Mesenchymal stem cell (in vitro differentiated cells and primary cell): Measurements from ENCODE around the gene APC2.

ENCODE experiments used
- DNase-seq: peaks from one replicate; pipeline ENCODE4 v3.0.0-alpha.2; 2013
- H2AFZ ChIP-seq: one replicate; pipeline ENCODE4 v1.6.1; 2013; ENCODE audit warnings: low read depth, mild to moderate bottlenecking, control low read depth, inconsistent platforms, low read length, moderate library complexity
- H2AK5ac ChIP-seq: 2 replicates; pipeline ENCODE4 v1.6.1; 2013; ENCODE audit warnings: low read length, moderate library complexity, mild to moderate bottlenecking, inconsistent platforms; ENCODE audit not compliant: severe bottlenecking
- H2BK120ac ChIP-seq: one replicate; pipeline ENCODE4 v1.6.1; 2013; ENCODE audit warnings: low read depth, mild to moderate bottlenecking, inconsistent platforms, low read length, moderate library complexity
- H2BK12ac ChIP-seq, 2 experiments: one replicate each; pipeline ENCODE4 v1.6.1; 2013; ENCODE audit warnings: inconsistent platforms in 2 of 2, low read length in 2 of 2, mild to moderate bottlenecking in 2 of 2, moderate library complexity in 2 of 2, control low read depth in 1 of 2
- H2BK15ac ChIP-seq: one replicate; pipeline ENCODE4 v1.6.1; 2013; ENCODE audit warnings: mild to moderate bottlenecking, low read depth, inconsistent platforms; ENCODE audit not compliant: poor library complexity, severe bottlenecking
- H2BK5ac ChIP-seq: 2 replicates; pipeline ENCODE4 v1.6.1; 2013; ENCODE audit warnings: low read depth, mild to moderate bottlenecking, low read length, control low read depth, inconsistent platforms; ENCODE audit not compliant: poor library complexity, severe bottlenecking
- H3K14ac ChIP-seq, 2 experiments: one replicate each; pipeline ENCODE4 v1.6.1; 2013; ENCODE audit warnings: inconsistent platforms in 2 of 2, low read length in 2 of 2, control low read depth in 1 of 2, mild to moderate bottlenecking in 1 of 2, moderate library complexity in 1 of 2
- H3K18ac ChIP-seq, 2 experiments: one replicate each; pipeline ENCODE4 v1.6.1; 2013; ENCODE audit warnings: inconsistent platforms in 2 of 2, low read length in 2 of 2, control low read depth in 1 of 2, low read depth in 1 of 2, mild to moderate bottlenecking in 1 of 2
- H3K23ac ChIP-seq, 2 experiments: one replicate each; pipeline ENCODE4 v1.6.1; 2013; ENCODE audit warnings: inconsistent platforms in 2 of 2, low read length in 2 of 2, mild to moderate bottlenecking in 2 of 2, moderate library complexity in 2 of 2, control low read depth in 1 of 2
- H3K27ac ChIP-seq: 2 replicates; pipeline ENCODE4 v1.5.1; 2013; ENCODE audit warnings: mild to moderate bottlenecking, moderate library complexity, low read length, control low read depth, inconsistent platforms; ENCODE audit not compliant: poor library complexity, severe bottlenecking
- H3K27me3 ChIP-seq, 2 experiments: 2 replicates each; pipeline versions ENCODE4 v1.6.1 to v1.7.0; 2013; ENCODE audit warnings: low read length in 2 of 2, mild to moderate bottlenecking in 2 of 2, moderate library complexity in 2 of 2, control low read depth in 1 of 2, inconsistent platforms in 1 of 2; ENCODE audit not compliant: control insufficient read depth in 1 of 2, insufficient read depth in 1 of 2
- H3K36me3 ChIP-seq, 2 experiments: 2 replicates each; pipeline versions ENCODE4 v1.6.1 to v1.7.0; 2013; ENCODE audit warnings: low read length in 2 of 2, control low read depth in 1 of 2, inconsistent platforms in 1 of 2, low read depth in 1 of 2, mild to moderate bottlenecking in 1 of 2; ENCODE audit not compliant: insufficient read depth in 2 of 2, control insufficient read depth in 1 of 2
- H3K4ac ChIP-seq, 2 experiments: one replicate each; pipeline ENCODE4 v1.6.1; 2013; ENCODE audit warnings: inconsistent platforms in 2 of 2, low read length in 2 of 2, mild to moderate bottlenecking in 2 of 2, moderate library complexity in 2 of 2, control low read depth in 1 of 2, low read depth in 1 of 2
- H3K4me1 ChIP-seq: 2 replicates; pipeline ENCODE4 v1.6.1; 2013; ENCODE audit warnings: low read depth, low read length, control low read depth; ENCODE audit not compliant: control insufficient read depth, insufficient read depth
- H3K4me2 ChIP-seq: 2 replicates; pipeline ENCODE4 v1.6.1; 2013; ENCODE audit warnings: low read length, mild to moderate bottlenecking, inconsistent platforms; ENCODE audit not compliant: poor library complexity, severe bottlenecking
- H3K4me3 ChIP-seq, 2 experiments: 2 replicates each; pipeline versions ENCODE4 v1.5.1 to v1.7.0; 2013; ENCODE audit warnings: low read length in 2 of 2, mild to moderate bottlenecking in 2 of 2, control low read depth in 1 of 2, low read depth in 1 of 2; ENCODE audit not compliant: insufficient read depth in 1 of 2
- H3K79me1 ChIP-seq: replicated peaks from 2 replicates; pipeline ENCODE4 v1.6.1; 2013; ENCODE audit warnings: mild to moderate bottlenecking, control low read depth, low read length, inconsistent platforms; ENCODE audit not compliant: poor library complexity, severe bottlenecking
- H3K9ac ChIP-seq: 2 replicates; pipeline ENCODE4 v1.7.0; 2013; ENCODE audit warnings: mild to moderate bottlenecking, low read length, moderate library complexity
- H3K9me3 ChIP-seq: 2 replicates; pipeline ENCODE4 v1.7.0; 2013; ENCODE audit warnings: mild to moderate bottlenecking, low read length; ENCODE audit not compliant: control insufficient read depth
- H4K8ac ChIP-seq: one replicate; pipeline ENCODE4 v1.6.1; 2013; ENCODE audit warnings: inconsistent platforms, mild to moderate bottlenecking, low read length, moderate library complexity
- H4K91ac ChIP-seq: one replicate; pipeline ENCODE4 v1.6.1; 2013; ENCODE audit warnings: mild to moderate bottlenecking, low read length, inconsistent platforms
- WGBS: methylation state at CpG from one replicate; pipeline ENCODE4 v1.1.7; 2013; ENCODE audit warnings: mixed read lengths; 5-methylcytosine and 5-hydroxymethylcytosine counted together

Gene APC2

DNA sequence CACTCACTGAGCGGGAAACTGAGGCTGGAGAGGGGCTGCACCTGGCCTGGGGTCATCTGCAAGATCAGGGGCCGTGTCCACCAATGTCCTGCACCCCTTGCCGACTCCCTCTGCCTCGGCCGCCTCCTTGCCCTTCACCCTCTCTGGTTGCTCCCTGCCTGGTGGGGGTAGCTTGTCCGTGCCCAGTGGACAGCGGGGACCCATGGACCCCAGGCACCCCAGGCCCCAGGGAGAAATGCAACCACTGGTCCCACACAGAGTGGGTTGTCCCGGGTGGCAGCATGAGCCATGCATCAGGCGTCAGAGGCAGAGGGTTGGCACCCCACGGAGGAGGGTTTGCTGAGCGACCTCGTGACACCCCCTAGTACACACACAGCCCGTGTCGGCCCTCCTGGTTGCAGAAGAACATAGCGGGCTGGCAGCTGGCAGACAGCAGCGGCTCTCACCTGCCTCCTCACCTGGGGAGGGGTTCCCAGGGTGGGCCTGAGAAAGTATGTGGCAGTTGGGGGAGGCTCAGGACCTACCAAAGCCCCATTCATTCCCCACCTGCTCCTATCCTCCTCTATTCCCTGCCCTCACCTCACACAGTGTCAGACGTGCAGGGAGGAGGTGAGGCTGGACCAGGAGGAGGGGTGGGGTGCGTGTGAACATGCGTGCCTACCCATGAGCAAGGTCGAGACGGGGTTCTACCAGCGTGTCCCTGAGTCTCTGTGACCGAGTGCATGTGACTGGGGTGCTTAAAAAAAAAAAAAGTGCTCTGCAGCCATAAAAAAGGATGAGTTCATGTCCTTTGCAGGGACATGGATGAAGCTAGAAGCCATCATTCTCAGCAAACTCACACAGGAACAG lies 54.2 kb downstream of the APC2 start:
- Histone ChIP-seq H3K27me3 (peaks cover 16 to 48% of the 10 kb centered on the region in 2 experiments), H3K9ac (no peak overlapping the region), H3K14ac (no peak overlapping the region), H2AFZ (no peak overlapping the region), H3K18ac (no peak overlapping the region), H2BK5ac (no peak overlapping the region), H3K36me3 (peaks cover 0 to 6% of the 10 kb centered on the region in 2 experiments), H3K4me1 (peaks cover 25% of the 10 kb centered on the region), H3K27ac (no peak overlapping the region), H3K23ac (no peak overlapping the region), H2AK5ac (no peak overlapping the region), H2BK12ac (no peak overlapping the region), H3K9me3 (no peaks in the 10 kb centered on the region), H3K4ac (no peak overlapping the region), H4K91ac (peak overlapping the region; percentile 30), H3K4me3 (no peak overlapping the region), H3K79me1 (no peaks in the 10 kb centered on the region), H3K4me2 (no peak overlapping the region), H2BK120ac (no peak overlapping the region), H4K8ac (peak overlapping the region; percentile 29), H2BK15ac (peak overlapping the region; percentile 36)
- no peak for DNase-seq
- WGBS, result 73% methylated on average over 17 of the region's 23 CpGs

DNA sequence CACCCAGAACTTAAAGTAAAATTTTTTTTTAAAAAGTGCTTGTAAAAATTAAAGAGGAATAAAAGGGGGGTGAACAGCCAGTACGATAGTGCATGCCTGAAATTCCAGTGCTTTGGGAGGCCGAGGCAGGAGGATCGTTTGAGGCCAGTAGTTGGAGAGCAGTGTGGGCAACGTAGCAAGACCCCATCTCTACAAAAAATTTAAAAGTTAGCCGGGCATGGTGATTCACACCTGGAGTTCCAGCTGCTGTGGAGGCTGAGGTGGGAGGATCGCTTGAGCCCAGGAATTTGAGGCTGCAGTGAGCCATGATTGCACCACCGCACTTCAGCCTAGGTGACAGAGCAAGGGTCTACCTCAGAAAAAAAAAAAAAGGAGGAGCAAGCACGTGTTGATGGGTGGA lies 55.1 kb downstream of the APC2 start:
- no peak overlapping the region for H3K23ac ChIP-seq
- no peak overlapping the region for H3K4me2 ChIP-seq
- H3K4me1 ChIP-seq, result peaks cover 25% of the 10 kb centered on the region
- DNase-seq, result no peak
- H2AFZ ChIP-seq, result no peak overlapping the region
- H4K8ac ChIP-seq, result no peak overlapping the region
- no peak overlapping the region for H2BK15ac ChIP-seq
- no peak overlapping the region for H2AK5ac ChIP-seq
- no peak overlapping the region for H3K18ac ChIP-seq
- H3K14ac ChIP-seq, result no peak overlapping the region
- no peak overlapping the region for H3K4ac ChIP-seq
- peaks cover 0 to 8% of the 10 kb centered on the region in 2 experiments for H3K36me3 ChIP-seq
- no peak overlapping the region for H3K9ac ChIP-seq
- no peak overlapping the region for H2BK12ac ChIP-seq
- no peak overlapping the region for H2BK5ac ChIP-seq
- no peak overlapping the region for H2BK120ac ChIP-seq
- H3K79me1 ChIP-seq, result no peaks in the 10 kb centered on the region
- no peak overlapping the region for H4K91ac ChIP-seq
- H3K9me3 ChIP-seq, result no peaks in the 10 kb centered on the region
- no peak overlapping the region for H3K4me3 ChIP-seq
- H3K27me3 ChIP-seq, result peaks cover 16 to 48% of the 10 kb centered on the region in 2 experiments
- 80% methylated on average over 8 of the region's 8 CpGs for WGBS
- H3K27ac ChIP-seq, result no peak overlapping the region

DNA sequence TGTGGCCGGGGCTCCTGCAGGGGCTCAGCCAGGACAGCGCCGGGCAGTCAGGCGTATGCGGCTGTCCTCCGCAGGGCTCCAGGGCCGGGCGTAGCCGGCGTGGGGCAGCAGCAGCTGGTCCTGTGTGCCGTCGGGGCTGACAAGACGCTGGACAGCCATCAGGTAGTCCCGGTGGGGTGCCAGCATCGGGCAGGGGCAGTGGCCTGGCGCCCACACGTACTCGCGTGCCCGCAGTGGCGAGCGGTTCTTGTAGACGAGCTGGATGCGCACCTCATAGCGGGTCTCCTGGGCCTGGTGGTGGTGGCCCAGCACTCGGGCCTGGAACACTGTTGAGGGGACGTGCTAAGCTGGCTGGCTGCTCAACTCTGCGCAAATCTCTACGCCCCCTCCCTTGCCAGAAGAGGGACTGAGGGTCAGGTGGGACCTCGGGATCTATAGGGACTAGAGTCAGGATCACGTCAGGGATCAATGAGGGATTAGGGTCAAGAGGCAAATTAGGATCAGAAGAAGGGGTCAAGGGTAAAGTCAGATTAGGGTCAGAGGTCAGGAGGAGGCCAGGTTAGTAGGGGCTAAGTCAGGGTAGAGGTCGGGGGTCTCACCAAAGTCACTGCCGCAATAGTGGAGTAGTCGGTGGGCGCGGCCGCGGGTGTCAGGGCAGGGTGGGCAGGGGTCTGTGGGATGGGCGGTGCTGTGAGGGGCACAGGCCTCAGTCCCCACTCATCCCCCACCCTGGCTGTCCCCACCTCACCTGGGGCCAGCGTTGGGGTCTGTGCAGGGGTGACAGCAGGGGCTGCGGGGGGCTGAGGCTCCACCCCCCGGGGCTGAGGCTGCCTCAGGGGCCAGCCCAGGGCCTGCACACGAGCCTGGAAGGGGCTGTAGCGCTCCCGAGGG lies 56.3 kb downstream of the APC2 start:
- H3K14ac ChIP-seq, result no peak overlapping the region
- peaks cover 16 to 45% of the 10 kb centered on the region in 2 experiments for H3K27me3 ChIP-seq
- H2BK5ac ChIP-seq, result no peak overlapping the region
- no peak for DNase-seq
- H3K4ac ChIP-seq, result no peak overlapping the region
- H3K4me1 ChIP-seq, result peaks cover 22% of the 10 kb centered on the region
- no peak overlapping the region for H2AFZ ChIP-seq
- no peak overlapping the region for H3K9ac ChIP-seq
- no peak overlapping the region for H3K4me2 ChIP-seq
- no peak overlapping the region for H3K4me3 ChIP-seq
- H4K8ac ChIP-seq, result no peak overlapping the region
- no peak overlapping the region for H2BK15ac ChIP-seq
- H3K36me3 ChIP-seq, result peaks cover 0 to 15% of the 10 kb centered on the region in 2 experiments
- H4K91ac ChIP-seq, result peak overlapping the region; percentile 53
- no peak overlapping the region for H3K23ac ChIP-seq
- no peaks in the 10 kb centered on the region for H3K79me1 ChIP-seq
- H3K18ac ChIP-seq, result no peak overlapping the region
- no peak overlapping the region for H2BK120ac ChIP-seq
- H2BK12ac ChIP-seq, result no peak overlapping the region
- no peaks in the 10 kb centered on the region for H3K9me3 ChIP-seq
- H3K27ac ChIP-seq, result no peak overlapping the region
- H2AK5ac ChIP-seq, result no peak overlapping the region
- WGBS, result 95% methylated on average over 45 of the region's 45 CpGs

DNA sequence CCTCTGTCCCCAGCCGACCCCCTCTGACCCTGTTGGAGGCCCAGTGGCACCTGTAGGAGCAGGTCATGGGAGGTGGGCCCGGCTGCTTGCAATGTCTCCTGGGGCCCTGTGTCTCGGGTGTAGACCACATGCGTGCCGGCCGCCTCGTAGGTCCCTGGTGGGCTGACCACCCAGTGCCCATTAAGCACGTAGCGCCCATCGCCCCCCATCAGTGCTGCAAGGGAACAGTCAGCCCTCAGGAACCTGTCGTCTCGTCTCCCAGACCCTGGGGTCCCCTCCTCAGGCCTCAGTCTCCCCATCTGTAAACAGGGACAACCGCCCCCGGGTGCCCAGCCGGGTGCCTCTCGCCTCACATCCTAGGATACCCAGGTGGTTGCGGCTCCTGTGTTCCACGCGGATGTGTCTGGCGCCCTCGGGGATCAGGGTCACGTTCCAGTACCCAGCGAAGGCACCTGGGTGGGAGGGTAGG lies 57.3 kb downstream of the APC2 start:
- H3K4me2 ChIP-seq, result peak overlapping the region; percentile 37

More for the DNA sequence above, 57.3 kb downstream of the APC2 start:
- Histone ChIP-seq H2BK15ac (no peak overlapping the region), H4K8ac (peak overlapping the region; percentile 72), H3K36me3 (peaks cover 0 to 15% of the 10 kb centered on the region in 2 experiments), H3K4me3 (peak overlapping the region; percentile 20 to 72), H2BK5ac (no peak overlapping the region), H3K18ac (no peak overlapping the region), H3K9ac (peak overlapping the region; percentile 78), H3K23ac (no peak overlapping the region), H2AK5ac (peak overlapping the region; percentile 42), H2BK12ac (peak overlapping the region; percentile 38 to 79), H4K91ac (peak overlapping the region; percentile 77), H3K27ac (no peak overlapping the region), H2BK120ac (peak overlapping the region; percentile 45), H3K4me1 (peaks cover 26% of the 10 kb centered on the region), H3K4ac (peak overlapping the region; percentile 30 to 71), H3K79me1 (peaks cover 4% of the 10 kb centered on the region), H2AFZ (peak overlapping the region; percentile 14), H3K27me3 (peaks cover 16 to 51% of the 10 kb centered on the region in 2 experiments), H3K9me3 (no peaks in the 10 kb centered on the region), H3K14ac (no peak overlapping the region)
- 90% methylated on average over 23 of the region's 23 CpGs for WGBS
- no peak for DNase-seq
